NT2/D1 (cell line): ENCODE measurements around the gene SPAG7.

Source experiments
- DNase-seq: peaks from one replicate; pipeline ENCODE4 v3.0.0-alpha.2; 2011; ENCODE audit warnings: low read depth, low spot score
- H3K27me3 ChIP-seq: 2 replicates; pipeline ENCODE4 v1.6.0; 2011; ENCODE audit warnings: mild to moderate bottlenecking; ENCODE audit not compliant: insufficient read length, insufficient read depth
- H3K36me3 ChIP-seq: 2 replicates; pipeline ENCODE4 v1.6.1; 2011; ENCODE audit warnings: mild to moderate bottlenecking, low read length, mixed read lengths; ENCODE audit not compliant: insufficient read depth, insufficient read length
- H3K4me1 ChIP-seq: 2 replicates; pipeline ENCODE4 v1.5.1; 2011; ENCODE audit not compliant: insufficient read depth, insufficient read length
- H3K4me3 ChIP-seq: 2 replicates; pipeline ENCODE4 v1.5.1; 2011; ENCODE audit warnings: low read depth; ENCODE audit not compliant: insufficient read length
- H3K9ac ChIP-seq: 2 replicates; pipeline ENCODE4 v1.6.0; 2011; ENCODE audit warnings: low read depth; ENCODE audit not compliant: insufficient read length
- H3K9me3 ChIP-seq: 2 replicates; pipeline ENCODE4 v1.5.1; 2011; ENCODE audit warnings: mild to moderate bottlenecking, low read length; ENCODE audit not compliant: insufficient read depth
- SUZ12 ChIP-seq: IDR thresholded peaks from 2 replicates; pipeline ENCODE4 v1.6.1; 2011; ENCODE audit not compliant: insufficient read length, insufficient read depth; ENCODE audit errors: extremely low read depth
- YY1 ChIP-seq: IDR thresholded peaks from 2 replicates; pipeline ENCODE4 v1.6.1; 2011; ENCODE audit not compliant: insufficient read length, insufficient read depth
- ZNF274 ChIP-seq: IDR thresholded peaks from 2 replicates; pipeline ENCODE4 v1.6.1; 2011; ENCODE audit warnings: mild to moderate bottlenecking, low read depth, low read length

The SPAG7 gene

GRCh38 chr17:4973256-4974114 lies 5.9 kb upstream of the SPAG7 start:
- H3K9ac ChIP-seq = no peak overlapping the region
- TF ChIP-seq SUZ12 (no peak), YY1 (no peak), ZNF274 (no peak)
- H3K4me3 ChIP-seq = no peak overlapping the region
- DNase-seq = no peak
- H3K9me3 ChIP-seq = no peaks in the 10 kb centered on the region
- peaks cover 14% of the 10 kb centered on the region for H3K27me3 ChIP-seq
- peaks cover 9% of the 10 kb centered on the region for H3K4me1 ChIP-seq
- peaks cover 59% of the 10 kb centered on the region for H3K36me3 ChIP-seq

GRCh38 chr17:4972752-4973151 lies 5.1 kb upstream of the SPAG7 start:
- peaks cover 9% of the 10 kb centered on the region for H3K4me1 ChIP-seq
- no peak overlapping the region for H3K4me3 ChIP-seq
- no peak for TF ChIP-seq SUZ12
- TF ChIP-seq ZNF274 = no peak
- TF ChIP-seq YY1 = no peak
- DNase-seq = no peak
- no peaks in the 10 kb centered on the region for H3K9me3 ChIP-seq
- H3K36me3 ChIP-seq = peaks cover 53% of the 10 kb centered on the region
- peaks cover 10% of the 10 kb centered on the region for H3K27me3 ChIP-seq
- no peak overlapping the region for H3K9ac ChIP-seq

- no peaks in the 10 kb centered on the region for H3K9me3 ChIP-seq
- H3K27me3 ChIP-seq = peaks cover 7% of the 10 kb centered on the region
- peaks cover 9% of the 10 kb centered on the region for H3K4me1 ChIP-seq
- DNase-seq = no peak
- TF ChIP-seq SUZ12 (no peak), ZNF274 (no peak)
- no peak overlapping the region for H3K9ac ChIP-seq
- peaks cover 49% of the 10 kb centered on the region for H3K36me3 ChIP-seq
- H3K4me3 ChIP-seq = no peak overlapping the region
Measured at GRCh38 chr17:4972322-4972721, 4.7 kb upstream of the SPAG7 start.

GRCh38 chr17:4971826-4972225 lies 4.2 kb upstream of the SPAG7 start:
- Histone ChIP-seq H3K4me1 (peaks cover 9% of the 10 kb centered on the region), H3K9ac (no peak overlapping the region), H3K27me3 (peaks cover 7% of the 10 kb centered on the region), H3K36me3 (peaks cover 44% of the 10 kb centered on the region), H3K4me3 (no peak overlapping the region), H3K9me3 (no peaks in the 10 kb centered on the region)
- TF ChIP-seq SUZ12 (no peak), YY1 (no peak), ZNF274 (no peak)
- DNase-seq = no peak

GRCh38 chr17:4970273-4970672 lies 2.7 kb upstream of the SPAG7 start:
- no peak overlapping the region for H3K4me3 ChIP-seq
- no peak overlapping the region for H3K9ac ChIP-seq
- TF ChIP-seq YY1 = no peak
- no peak for TF ChIP-seq SUZ12
- TF ChIP-seq ZNF274 = no peak

GRCh38 chr17:4969551-4970173 lies 2.0 kb upstream of the SPAG7 start:
- Histone ChIP-seq H3K27me3 (peaks cover 3% of the 10 kb centered on the region), H3K9ac (peak overlapping the region; percentile 95), H3K4me1 (peaks cover 9% of the 10 kb centered on the region), H3K9me3 (no peaks in the 10 kb centered on the region), H3K36me3 (peaks cover 49% of the 10 kb centered on the region), H3K4me3 (peak overlapping the region; percentile 91)
- TF ChIP-seq SUZ12 (no peak), ZNF274 (no peak), YY1 (no peak)
- no peak for DNase-seq

More at GRCh38 chr17:4970273-4970672, 2.7 kb upstream of the SPAG7 start:
- H3K27me3 ChIP-seq = peaks cover 3% of the 10 kb centered on the region
- H3K4me1 ChIP-seq = peaks cover 9% of the 10 kb centered on the region
- H3K36me3 ChIP-seq = peaks cover 45% of the 10 kb centered on the region
- no peak for DNase-seq
- no peaks in the 10 kb centered on the region for H3K9me3 ChIP-seq

GRCh38 chr17:4969047-4969550 lies 1.5 kb upstream of the SPAG7 start:
- DNase-seq = no peak
- Histone ChIP-seq H3K4me3 (peak overlapping the region; percentile 91), H3K36me3 (peaks cover 44% of the 10 kb centered on the region), H3K4me1 (peaks cover 9% of the 10 kb centered on the region), H3K9me3 (no peaks in the 10 kb centered on the region), H3K27me3 (no peaks in the 10 kb centered on the region), H3K9ac (peak overlapping the region; percentile 95)
- no peak for TF ChIP-seq YY1
- TF ChIP-seq SUZ12 = no peak
- TF ChIP-seq ZNF274 = no peak
